ENCODE data around the gene MYBPC2.
"Not testable (repeated sequence)": the region's sequence is repeated elsewhere in the genome, so short reads cannot be mapped to it uniquely, and the experiment has no call there.

MYBPC2 gene

DNA sequence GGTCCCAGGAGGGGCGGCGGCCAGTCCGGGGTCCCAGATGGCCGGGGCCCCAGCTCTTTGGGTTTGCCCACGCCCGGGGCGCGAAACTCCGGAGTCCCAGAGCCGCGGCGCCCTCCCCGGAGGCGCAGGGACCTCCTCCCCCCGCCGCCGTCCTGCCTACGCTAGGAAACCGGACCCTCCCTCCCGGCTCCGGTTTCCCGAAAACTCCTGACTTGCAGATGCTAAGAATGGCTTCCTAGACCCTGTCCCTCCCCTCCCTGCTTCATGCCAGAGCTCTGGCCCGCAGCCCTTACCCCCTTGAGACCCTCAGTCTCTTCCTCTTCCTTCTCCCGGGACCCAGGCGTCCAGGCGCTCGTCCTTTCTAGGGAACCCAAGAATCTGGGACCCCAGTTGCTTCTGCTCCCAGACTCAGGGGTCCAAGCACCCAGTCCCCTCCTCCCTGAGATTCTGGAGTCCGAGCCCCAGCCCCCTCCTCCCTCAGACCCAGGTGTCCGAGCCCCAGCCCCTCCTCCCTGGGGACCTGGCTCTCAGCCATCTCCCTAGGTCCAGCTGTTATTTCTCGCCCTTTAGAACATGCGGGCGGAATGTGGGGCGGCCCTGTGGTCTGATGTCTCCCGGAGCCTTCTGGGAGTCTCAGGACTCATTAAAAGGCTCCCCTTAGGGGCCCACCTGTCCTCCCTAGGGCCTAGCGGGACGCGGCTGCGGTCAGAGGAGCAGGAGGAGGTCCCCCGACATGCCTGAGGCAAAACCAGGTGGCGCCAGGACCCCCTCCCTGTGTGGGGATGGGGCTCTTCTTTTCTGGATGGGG lies at the start of gene MYBPC2:
Gene MYBPC2, plus strand, starts transcription at position 672 of the 808 bp plus-strand sequence. Its CDS starts 62 bp downstream, at position 734.
- in situ Hi-C loops (cut with MboI; ENCODE audit: low sequenced_read_pairs), result no loop called here

DNA sequence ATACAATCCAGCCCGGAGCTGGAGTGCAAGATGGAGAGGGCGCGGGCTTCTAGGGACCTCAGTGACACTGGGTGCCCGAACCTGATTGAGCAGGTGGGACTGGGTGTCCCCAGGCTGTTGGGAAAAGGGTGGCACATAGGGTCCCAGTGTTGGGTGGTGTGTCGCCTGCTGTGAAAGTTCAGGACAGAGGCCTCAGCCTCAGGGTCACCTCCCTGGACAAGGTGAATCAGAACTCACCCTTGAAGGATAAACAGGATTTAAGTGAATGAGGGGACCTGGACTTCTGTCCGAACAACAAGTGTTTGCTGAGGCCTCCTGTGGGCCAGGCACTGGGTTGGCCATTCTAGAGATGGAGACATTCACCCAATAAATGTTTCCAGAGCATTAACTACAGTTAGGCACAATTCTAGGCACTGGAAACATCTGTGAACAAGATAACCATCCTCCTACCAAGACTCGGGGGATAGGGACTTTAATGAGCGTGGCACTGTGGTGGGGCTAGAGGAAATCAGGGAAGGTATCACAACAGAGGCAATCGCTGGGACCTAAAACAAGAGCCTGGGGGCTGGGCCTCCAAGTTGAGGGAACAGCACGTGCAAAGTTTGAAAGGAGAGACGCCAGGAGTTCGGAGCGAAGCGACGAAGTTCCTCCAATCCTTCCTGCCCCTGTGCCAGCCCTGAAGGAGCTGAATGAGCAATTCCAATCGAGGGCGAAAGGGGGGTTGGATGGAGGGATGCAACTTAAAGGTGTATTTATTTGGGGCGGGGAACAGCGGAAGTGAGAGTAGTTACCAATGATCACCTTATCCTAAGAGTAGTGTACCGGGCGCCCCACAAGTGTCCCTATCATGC lies 49.5 kb upstream of the MYBPC2 start:
- in situ Hi-C loops (cut with MboI; ENCODE audit: low sequenced_read_pairs), result no loop called here

DNA sequence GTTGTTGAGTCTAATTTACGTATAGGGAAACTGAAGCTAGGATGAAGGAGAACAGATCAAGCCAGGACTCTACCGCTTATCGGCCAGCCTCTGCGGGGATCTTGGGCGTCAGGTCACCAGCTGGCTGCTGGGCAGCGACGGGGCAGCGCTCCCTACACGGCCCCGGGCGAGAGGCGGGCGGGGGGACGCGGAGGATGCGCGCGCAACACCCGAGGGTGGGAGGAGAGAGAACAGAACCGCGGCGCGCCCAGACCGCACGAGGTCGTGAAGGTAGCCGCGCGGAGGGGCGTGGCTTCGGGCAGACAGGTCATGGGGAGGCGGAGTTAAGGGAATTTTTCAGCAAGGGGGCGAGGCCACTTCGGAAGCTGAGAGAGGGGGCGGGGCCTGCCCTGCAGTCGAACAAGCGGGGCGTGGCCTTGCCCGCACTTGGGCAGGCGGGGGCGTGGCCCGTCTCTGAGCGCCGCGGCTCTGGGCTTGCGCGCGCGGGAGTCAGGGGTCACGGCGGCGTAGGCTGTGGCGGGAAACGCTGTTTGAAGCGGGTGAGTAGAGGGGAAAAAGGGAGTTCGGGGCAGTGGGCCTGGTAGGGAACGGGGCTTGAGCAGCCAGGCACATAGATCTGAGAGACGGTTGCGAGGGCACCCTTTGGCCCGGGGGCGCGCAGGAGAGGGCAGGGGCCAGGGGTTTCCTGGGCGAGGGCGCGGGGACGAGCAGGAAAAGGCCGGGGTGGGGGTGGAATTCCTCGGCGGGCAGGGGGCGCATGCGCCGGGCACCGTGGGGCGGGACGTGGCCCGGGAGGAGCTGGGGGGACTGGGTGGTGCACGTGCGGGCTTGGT lies 48.6 kb upstream of the MYBPC2 start, which contains the start of gene POLD1:
Gene POLD1, plus strand, starts transcription at position 496 of the 833 bp plus-strand sequence. CDS start 14,505 bp downstream, outside the sequence.
- in situ Hi-C loops (cut with MboI; ENCODE audit: low sequenced_read_pairs), result no loop called here

DNA sequence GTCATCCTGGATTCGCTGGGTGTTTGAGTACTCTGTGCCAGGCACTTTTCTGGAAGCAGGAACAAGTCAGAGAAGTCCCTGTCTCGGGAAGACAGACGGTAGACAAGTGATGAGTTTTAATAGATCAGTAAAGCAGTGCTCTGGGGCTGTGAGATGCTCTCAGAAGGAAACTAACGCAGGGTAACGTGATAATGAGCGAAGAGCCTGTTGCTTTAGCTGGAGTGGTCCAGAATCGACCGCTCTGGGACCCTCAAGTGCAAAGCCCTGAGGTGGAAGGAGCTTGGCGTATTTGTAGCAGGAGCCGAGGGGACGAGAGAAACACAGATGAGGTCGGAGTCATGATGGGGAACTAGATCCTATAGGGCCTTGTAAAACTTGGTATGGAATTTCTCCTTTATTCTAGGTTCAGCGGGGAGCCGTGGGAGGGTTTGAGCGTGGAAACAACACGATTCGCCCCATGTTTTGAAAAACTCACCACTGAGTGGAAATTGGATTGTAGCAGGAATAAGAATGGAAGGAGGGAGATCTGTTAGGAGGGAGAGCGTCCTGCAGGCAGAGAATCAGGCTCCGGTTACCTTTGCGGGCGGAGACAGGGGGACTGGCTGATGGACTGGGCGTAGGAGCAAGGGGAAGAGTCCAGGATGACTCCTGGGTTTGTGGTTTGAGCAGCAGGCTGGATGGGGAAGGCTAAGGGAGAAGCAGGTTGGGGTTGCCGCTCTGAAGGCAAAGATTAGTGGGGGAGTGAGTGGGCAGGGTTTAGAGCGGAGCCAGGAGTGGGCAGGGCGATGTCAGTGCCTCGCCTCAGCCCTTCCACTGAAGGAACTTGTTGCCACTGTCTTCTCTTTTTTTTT lies 47.8 kb upstream of the MYBPC2 start:
- in situ Hi-C loops (cut with MboI; ENCODE audit: low sequenced_read_pairs), result no loop called here

DNA sequence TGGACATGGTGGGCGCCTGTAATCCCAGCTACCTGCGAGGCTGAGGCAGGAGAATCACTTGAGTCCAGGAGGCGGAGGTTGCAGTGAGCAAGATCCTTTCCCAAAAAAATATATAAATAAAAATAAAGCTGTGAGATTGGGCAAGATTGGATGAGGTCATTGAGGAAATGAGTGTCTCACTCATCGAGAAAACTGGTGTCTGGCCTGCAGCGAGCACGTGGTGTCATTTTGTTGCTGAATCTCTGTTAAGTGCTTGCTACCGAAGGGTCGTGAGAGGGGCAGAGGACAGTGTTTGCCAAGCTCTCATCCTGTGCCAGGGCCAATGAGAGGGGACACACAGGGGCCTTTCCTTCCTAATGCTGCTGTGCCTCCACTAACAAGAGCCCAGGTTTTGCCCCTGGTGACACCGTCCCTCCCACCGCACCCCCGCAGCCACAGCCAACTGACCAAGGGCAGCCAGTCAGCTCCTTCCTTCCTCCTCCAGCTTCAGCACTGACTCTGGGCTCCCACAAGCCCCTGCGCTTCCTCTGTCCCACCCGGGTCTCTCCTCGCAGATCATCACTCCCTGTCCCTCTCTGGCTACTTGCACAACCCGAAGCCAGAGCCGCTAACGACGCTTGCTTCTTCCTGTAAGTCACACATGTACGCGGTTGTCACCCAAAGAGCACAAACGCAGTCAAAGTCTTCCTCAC lies 45.4 kb upstream of the MYBPC2 start:
- in situ Hi-C loops (cut with MboI; ENCODE audit: low sequenced_read_pairs), result no loop called here

DNA sequence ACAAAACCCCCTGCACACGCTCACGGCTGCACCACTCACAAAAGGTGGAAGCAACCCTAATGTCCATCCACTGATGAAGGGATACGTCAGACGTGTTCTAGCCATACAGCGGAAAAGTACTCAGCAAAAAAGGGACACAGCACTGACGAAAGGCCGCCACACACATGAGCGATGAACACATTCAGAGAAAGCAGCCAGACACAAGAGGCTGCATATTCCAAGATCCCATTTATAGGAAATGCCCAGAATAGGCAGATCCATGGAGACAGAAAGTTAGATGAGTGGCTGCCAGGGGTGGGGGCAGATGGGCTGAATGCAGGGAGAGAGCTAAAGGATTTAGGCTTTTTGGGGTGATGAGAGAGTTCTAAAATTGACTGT lies 44.8 kb upstream of the MYBPC2 start:
- in situ Hi-C loops (cut with MboI; ENCODE audit: low sequenced_read_pairs), result no loop called here

DNA sequence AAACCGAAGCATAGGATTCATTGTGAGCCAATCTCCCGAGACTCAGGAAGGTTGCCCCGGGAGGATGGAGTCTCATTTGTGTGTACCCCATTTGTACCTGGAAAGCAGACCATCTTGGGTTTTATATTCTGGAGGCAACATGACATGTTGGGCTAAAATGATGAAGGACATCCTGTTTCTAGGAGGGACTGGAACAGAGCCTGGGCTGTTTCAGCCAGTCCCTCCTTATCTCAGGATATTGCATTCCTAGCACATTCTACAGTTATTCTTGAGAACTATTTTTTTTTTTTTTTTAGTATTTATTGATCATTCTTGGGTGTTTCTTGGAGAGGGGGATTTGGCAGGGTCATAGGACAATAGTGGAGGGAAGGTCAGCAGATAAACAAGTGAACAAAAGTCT lies 42.4 kb upstream of the MYBPC2 start:
- in situ Hi-C loops (cut with MboI; ENCODE audit: low sequenced_read_pairs), result not testable (repeated sequence)

DNA sequence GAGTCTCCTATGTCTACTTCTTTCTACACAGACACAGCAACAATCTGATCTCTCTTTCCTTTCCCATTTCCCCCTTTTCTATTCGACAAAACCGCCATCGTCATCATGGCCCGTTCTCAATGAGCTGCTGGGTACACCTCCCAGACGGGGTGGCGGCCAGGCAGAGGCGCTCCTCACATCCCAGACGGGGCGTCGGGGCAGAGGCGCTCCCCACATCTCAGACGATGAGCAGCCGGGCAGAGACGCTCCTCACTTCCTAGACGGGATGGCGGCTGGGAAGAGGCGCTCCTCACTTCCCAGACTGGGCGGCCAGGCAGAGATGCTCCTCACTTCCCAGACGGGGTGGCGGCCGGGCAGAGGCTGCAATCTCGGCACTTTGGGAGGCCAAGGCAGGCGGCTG lies 41.7 kb upstream of the MYBPC2 start:
- in situ Hi-C loops (cut with MboI; ENCODE audit: low sequenced_read_pairs), result not testable (repeated sequence)

DNA sequence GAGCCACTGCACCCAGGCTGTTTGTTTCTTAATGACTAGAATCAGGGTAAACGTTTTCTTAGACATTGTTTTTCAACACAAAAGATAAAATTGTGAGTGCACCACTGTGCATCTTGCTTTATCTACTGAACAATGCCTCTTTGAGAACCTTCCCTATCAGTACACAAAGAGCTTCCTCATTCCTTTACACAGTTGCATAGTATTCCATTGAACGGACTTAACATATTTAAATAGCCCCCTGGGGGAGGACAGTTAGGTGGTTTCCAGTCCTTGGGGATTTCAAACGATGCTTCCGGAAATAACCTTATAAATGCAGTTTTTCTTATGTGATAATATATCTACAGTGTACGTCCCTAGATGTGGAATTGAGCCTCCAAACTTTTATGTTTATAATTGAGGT lies 39.9 kb upstream of the MYBPC2 start:
- in situ Hi-C loops (cut with MboI; ENCODE audit: low sequenced_read_pairs), result no loop called here

DNA sequence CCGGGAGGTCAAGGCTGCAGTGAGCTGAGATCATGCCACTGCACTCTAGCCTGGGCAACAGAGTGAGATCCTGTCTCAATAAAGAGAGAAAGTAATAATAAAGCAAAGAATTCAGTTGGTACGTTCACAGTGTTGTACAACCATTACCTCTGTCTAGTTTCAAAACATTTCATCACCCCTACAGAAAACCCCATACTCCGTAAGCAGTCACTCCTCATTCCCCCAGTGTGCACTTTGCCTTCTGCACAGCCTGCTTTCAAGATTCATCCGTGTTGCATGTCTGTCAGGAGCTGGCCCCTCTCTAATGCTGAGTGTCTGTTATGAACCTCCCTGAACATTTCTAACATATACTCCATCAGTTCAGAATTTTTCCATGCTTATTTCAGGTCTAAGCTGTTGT lies 39.1 kb upstream of the MYBPC2 start:
- in situ Hi-C loops (cut with MboI; ENCODE audit: low sequenced_read_pairs), result no loop called here

DNA sequence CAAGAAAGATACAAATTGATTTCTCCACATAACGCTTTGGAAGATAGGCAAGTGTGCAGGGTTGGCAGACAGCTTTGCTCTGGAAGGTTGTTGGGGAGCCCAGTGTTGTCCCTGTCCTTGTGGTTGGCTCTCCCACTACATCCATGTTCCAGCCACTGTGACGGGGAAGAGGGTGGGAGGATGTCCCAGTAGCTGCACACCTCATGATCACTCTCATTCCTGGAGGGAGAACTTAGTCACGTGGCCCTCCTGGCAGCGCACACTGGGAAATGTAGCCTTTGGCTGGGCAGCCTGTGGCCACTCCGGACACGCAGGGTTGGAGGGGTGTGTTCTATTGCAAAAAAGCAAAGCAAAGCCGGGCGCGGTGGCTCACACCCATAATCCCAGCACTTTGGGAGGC lies 38.7 kb upstream of the MYBPC2 start:
- in situ Hi-C loops (cut with MboI; ENCODE audit: low sequenced_read_pairs), result no loop called here

DNA sequence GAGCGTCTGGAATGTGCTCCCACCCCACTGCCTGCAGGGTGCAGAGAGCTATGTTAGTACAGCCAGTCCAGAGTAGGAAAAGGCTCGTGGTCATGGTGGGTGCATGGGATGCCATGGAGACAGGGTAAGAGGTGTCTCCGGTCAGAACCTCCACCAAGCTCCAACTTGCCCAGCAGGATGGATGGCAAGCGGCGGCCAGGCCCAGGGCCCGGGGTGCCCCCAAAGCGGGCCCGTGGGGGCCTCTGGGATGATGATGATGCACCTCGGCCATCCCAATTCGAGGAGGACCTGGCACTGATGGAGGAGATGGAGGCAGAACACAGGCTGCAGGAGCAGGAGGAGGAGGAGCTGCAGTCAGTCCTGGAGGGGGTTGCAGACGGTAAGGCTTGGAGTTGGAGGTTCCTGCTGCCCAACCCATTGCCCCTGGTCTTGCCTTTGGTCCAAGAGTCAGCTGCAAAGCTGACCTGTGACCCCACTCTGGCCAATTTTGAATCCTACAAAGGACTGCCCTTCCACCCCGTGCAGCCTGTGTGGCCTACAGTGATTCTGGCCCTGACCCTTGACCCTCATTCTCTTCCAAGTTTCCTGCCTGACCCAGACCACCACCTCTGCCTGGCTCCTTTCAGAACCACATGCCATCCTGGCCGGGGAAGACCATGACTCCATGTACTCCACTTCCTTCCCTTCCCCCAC lies 33.9 kb upstream of the MYBPC2 start:
- in situ Hi-C loops (cut with MboI; ENCODE audit: low sequenced_read_pairs), result no loop called here

DNA sequence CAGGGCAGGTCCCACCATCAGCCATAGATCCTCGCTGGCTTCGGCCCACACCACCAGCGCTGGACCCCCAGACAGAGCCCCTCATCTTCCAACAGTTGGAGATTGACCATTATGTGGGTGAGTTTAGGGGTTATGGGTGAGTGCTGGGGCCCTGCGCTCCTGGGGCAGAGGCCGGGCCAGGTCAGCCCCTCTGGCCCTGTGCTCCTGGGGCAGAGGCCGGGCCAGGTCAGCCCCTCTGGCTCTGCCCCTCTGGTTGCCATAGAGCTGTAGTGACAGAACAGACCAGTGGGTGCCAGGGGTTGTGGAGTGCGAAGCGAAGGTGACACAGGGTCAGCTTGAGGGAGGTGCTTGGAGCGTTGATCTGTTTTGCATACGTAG lies 33.3 kb upstream of the MYBPC2 start:
- in situ Hi-C loops (cut with MboI; ENCODE audit: low sequenced_read_pairs), result no loop called here

DNA sequence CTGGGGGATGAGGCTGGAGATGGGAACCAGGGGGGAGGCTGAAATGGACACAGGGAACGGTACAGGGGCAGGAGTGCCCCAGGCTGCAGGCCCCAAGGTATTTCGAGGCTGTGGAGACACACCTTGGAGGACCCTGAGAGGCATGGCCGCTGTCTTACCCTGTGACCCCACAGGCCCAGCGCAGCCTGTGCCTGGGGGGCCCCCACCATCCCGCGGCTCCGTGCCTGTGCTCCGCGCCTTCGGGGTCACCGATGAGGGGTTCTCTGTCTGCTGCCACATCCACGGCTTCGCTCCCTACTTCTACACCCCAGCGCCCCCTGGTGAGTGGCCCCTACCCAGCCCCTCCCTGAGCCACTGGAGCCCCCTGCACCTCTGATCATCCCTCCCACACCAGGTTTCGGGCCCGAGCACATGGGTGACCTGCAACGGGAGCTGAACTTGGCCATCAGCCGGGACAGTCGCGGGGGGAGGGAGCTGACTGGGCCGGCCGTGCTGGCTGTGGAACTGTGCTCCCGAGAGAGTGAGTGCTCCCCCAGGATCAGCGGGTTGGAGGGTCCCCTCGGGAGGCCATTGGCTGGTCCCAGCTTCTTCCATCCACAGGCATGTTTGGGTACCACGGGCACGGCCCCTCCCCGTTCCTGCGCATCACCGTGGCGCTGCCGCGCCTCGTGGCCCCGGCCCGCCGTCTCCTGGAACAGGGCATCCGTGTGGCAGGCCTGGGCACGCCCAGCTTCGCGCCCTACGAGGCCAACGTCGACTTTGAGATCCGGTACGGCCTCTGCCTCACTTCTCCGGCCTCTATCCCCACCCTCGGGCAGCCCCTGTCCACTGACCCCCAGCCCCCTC lies 30.9 kb upstream of the MYBPC2 start:
- in situ Hi-C loops (cut with MboI; ENCODE audit: low sequenced_read_pairs), result no loop called here

DNA sequence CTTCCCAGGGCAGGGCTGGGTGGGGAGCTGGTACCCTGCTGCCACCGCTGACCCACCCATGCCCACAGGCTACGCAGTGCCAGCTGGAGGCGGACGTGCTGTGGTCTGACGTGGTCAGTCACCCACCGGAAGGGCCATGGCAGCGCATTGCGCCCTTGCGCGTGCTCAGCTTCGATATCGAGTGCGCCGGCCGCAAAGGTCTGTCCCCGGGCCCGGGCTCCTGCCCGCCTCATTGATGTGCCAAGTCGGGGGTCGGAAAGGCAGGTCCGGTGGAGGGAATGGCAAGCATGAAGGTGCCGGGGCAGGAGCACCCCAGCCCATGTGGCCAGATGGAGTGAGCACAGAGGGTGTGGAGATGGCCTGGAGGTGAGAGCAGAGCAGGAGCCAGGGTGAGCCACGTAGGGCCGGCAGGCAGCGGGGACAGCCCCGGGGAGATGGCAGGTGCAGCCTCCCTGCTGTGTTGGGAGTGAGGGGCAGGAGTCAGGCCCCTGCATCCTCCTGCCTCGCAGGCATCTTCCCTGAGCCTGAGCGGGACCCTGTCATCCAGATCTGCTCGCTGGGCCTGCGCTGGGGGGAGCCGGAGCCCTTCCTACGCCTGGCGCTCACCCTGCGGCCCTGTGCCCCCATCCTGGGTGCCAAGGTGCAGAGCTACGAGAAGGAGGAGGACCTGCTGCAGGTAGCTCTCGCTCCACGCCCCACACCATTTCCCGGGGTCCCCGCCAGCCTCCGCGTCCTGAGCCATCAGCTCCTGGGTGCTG lies 30.0 kb upstream of the MYBPC2 start:
- in situ Hi-C loops (cut with MboI; ENCODE audit: low sequenced_read_pairs), result no loop called here

DNA sequence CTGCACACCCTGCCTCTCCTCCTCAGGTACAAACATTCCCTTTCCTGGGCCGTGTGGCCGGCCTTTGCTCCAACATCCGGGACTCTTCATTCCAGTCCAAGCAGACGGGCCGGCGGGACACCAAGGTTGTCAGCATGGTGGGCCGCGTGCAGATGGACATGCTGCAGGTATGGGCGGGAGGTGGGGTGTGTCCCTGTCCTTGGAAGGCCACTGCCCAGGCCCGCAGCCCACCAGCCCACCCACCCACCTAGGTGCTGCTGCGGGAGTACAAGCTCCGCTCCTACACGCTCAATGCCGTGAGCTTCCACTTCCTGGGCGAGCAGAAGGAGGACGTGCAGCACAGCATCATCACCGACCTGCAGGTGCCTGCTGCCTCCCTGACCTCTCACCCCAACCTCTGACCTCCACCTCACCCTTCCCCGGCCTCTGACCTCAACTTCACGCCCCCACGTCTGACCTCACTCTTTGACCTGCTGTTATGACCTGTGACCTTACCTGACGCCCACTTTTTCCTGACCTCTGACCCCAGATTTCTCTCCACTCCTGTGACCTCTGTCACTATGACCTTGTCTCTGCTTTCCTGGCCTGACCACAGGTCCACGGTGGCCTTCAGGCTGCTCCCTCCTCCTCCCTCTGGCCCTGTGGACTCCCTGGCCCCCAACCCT lies 26.4 kb upstream of the MYBPC2 start:
- in situ Hi-C loops (cut with MboI; ENCODE audit: low sequenced_read_pairs), result no loop called here

DNA sequence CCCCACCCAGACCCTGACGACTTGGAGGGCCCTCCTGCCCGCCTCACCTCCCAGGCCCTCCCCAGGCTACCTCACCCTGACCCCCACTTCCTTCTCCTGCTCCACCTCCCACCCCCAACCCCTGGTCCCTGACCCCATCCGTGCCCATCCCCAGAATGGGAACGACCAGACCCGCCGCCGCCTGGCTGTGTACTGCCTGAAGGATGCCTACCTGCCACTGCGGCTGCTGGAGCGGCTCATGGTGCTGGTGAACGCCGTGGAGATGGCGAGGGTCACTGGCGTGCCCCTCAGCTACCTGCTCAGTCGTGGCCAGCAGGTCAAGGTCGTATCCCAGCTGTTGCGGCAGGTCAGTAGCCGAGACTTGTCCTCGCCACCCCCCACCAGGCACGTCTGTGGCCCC lies 25.9 kb upstream of the MYBPC2 start:
- in situ Hi-C loops (cut with MboI; ENCODE audit: low sequenced_read_pairs), result no loop called here
